ENCODE measurements around the gene CLNK. TPM values are rescaled to one million over a fixed set of nuclear protein-coding genes. Genes with fewer than 3 reads are reported as not detected.
A peak's percentile ranks its signal among the peaks of the same experiment; 100 is the strongest.

The CLNK gene
- total and polyA plus RNA-seq, 4 donors = 0.04 to 0.57 (median 0.14) TPM; not detected in 1

DNA sequence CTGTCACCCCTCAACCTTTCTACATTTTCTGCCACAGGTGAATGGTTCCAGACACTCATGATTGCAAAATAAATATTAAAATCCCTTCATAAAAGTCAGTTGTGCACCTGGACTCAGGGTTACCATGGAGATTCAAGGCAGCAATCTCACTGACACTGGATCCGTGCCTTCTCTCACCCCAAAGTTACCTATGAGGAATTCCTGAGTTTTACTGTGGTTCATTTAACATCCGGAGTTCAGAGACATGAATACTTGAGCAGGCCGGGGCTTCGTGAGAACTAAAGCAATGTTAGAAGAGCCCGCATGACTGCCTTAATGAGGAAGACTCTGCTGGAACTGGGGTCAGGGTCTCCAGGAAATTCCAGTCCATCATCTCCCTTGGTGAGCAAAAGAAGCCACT lies 12.5 kb upstream of the CLNK start:
- TF ChIP-seq, protein P1, sequence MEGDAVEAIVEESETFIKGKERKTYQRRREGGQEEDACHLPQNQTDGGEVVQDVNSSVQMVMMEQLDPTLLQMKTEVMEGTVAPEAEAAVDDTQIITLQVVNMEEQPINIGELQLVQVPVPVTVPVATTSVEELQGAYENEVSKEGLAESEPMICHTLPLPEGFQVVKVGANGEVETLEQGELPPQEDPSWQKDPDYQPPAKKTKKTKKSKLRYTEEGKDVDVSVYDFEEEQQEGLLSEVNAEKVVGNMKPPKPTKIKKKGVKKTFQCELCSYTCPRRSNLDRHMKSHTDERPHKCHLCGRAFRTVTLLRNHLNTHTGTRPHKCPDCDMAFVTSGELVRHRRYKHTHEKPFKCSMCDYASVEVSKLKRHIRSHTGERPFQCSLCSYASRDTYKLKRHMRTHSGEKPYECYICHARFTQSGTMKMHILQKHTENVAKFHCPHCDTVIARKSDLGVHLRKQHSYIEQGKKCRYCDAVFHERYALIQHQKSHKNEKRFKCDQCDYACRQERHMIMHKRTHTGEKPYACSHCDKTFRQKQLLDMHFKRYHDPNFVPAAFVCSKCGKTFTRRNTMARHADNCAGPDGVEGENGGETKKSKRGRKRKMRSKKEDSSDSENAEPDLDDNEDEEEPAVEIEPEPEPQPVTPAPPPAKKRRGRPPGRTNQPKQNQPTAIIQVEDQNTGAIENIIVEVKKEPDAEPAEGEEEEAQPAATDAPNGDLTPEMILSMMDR (IDR thresholded peaks at IDR 0.05; ENCODE audit: control extremely low read depth, extremely low read depth) = no peak
- DNase-seq (peak in 2 of 3 donors; percentile 8 to 34), ATAC-seq (ENCODE audit: insufficient read depth, low FRiP score) (no peak)
- no peaks in the 10 kb centered on the region for H3K4me1 ChIP-seq (ENCODE audit: control insufficient read depth in 5 of 5, insufficient read depth in 5 of 5, low read length in 5 of 5)
- 66 to 81% methylated on average over 5 of the region's 5 CpGs for WGBS, 2 donors
- no peak overlapping the region for H3K9ac ChIP-seq (ENCODE audit: insufficient read depth in 1 of 2, low read length in 2 of 2)
- no peak overlapping the region for H3K27ac ChIP-seq (ENCODE audit: low read depth in 1 of 2, low read length in 1 of 2)
- H3K27me3 ChIP-seq (ENCODE audit: control insufficient read depth in 3 of 3, insufficient read depth in 3 of 3, low read length in 2 of 3) = no peaks in the 10 kb centered on the region
- no peaks in the 10 kb centered on the region for H3K36me3 ChIP-seq (ENCODE audit: control insufficient read depth in 4 of 4, insufficient read depth in 4 of 4, low read length in 4 of 4)
- peaks cover 0 to 4% (median 0%) of the 10 kb centered on the region in 4 donors for H3K9me3 ChIP-seq (ENCODE audit: control insufficient read depth in 4 of 4, insufficient read depth in 3 of 4, low read length in 3 of 4)
- H3K4me3 ChIP-seq = no peak overlapping the region

DNA sequence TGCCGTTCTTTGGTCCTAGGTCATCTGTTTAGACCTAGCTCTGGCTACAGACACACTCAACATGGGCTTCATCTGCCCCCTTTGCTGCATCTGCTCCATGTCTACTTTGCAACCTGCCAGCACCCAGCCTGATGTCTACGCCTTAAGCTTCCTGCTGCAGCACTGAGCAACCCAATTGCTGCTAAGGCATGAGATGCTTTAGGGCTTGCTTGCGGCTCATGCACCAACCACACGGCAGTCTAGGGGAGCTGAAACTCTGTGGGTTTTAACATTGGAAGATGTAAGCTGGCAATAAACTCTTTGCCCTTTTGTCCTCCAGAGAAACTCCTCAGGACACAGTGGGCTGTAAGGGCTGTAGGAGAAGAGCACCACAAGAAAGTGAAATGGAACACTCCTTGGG lies 11.7 kb upstream of the CLNK start:
- DNase-seq = no peak
- H3K27ac ChIP-seq (ENCODE audit: low read depth in 1 of 2, low read length in 1 of 2) = no peak overlapping the region
- TF ChIP-seq, protein P1 (IDR thresholded peaks at IDR 0.05; ENCODE audit: control extremely low read depth, extremely low read depth) = no peak
- H3K27me3 ChIP-seq (ENCODE audit: control insufficient read depth in 3 of 3, insufficient read depth in 3 of 3, low read length in 2 of 3) = no peaks in the 10 kb centered on the region
- peaks cover 0 to 4% (median 0%) of the 10 kb centered on the region in 4 donors for H3K9me3 ChIP-seq (ENCODE audit: control insufficient read depth in 4 of 4, insufficient read depth in 3 of 4, low read length in 3 of 4)
- H3K4me3 ChIP-seq = no peak overlapping the region
- WGBS, 2 donors = 95 to 97% methylated on average over 4 of the region's 4 CpGs
- no peak for ATAC-seq (ENCODE audit: insufficient read depth, low FRiP score)
- peaks cover 0 to 8% (median 0%) of the 10 kb centered on the region in 5 donors for H3K4me1 ChIP-seq (ENCODE audit: control insufficient read depth in 5 of 5, insufficient read depth in 5 of 5, low read length in 5 of 5)
- H3K9ac ChIP-seq (ENCODE audit: insufficient read depth in 1 of 2, low read length in 2 of 2) = no peak overlapping the region
- H3K36me3 ChIP-seq (ENCODE audit: control insufficient read depth in 4 of 4, insufficient read depth in 4 of 4, low read length in 4 of 4) = no peaks in the 10 kb centered on the region

DNA sequence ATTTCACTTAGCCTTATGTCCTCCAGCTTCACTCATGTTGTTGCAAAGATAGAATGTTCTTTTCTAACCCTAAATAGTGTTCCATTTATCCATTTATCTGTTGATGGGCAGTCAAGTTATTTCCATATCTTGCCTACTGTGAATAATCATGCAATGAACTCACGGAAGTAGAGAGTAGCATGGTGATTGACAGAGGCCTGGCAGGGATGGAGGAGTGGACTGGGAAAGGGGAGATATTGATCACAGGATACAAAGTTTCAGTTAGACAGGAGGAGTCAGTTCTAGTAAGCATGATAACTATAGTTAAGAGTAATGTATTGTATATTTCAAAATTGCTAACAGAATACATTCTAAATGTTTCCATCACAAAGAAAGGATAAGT lies 10.3 kb upstream of the CLNK start:
- 86 to 89% methylated on average over 1 of the region's 1 CpG for WGBS, 2 donors
- Histone ChIP-seq H3K4me1 (ENCODE audit: control insufficient read depth in 5 of 5, insufficient read depth in 5 of 5, low read length in 5 of 5) (peaks cover 0 to 9% (median 0%) of the 10 kb centered on the region in 5 donors), H3K4me3 (no peak overlapping the region), H3K9ac (ENCODE audit: insufficient read depth in 1 of 2, low read length in 2 of 2) (no peak overlapping the region), H3K36me3 (ENCODE audit: control insufficient read depth in 4 of 4, insufficient read depth in 4 of 4, low read length in 4 of 4) (no peaks in the 10 kb centered on the region), H3K9me3 (ENCODE audit: control insufficient read depth in 4 of 4, insufficient read depth in 3 of 4, low read length in 3 of 4) (peaks cover 0 to 4% (median 0%) of the 10 kb centered on the region in 4 donors), H3K27me3 (ENCODE audit: control insufficient read depth in 3 of 3, insufficient read depth in 3 of 3, low read length in 2 of 3) (no peaks in the 10 kb centered on the region), H3K27ac (ENCODE audit: low read depth in 1 of 2, low read length in 1 of 2) (no peak overlapping the region)
- DNase-seq (no peak), ATAC-seq (ENCODE audit: insufficient read depth, low FRiP score) (no peak)
- TF ChIP-seq, protein P1 (IDR thresholded peaks at IDR 0.05; ENCODE audit: control extremely low read depth, extremely low read depth) = no peak
